Endodermal cell (in vitro differentiated cells): ENCODE measurements around the gene MYO16. TPM values are rescaled to one million over a fixed set of nuclear protein-coding genes. Genes with fewer than 3 reads are reported as not detected.

Experiments
- DNase-seq: peaks from one replicate; pipeline ENCODE4 v3.0.0-alpha.2; 2017
- H3K27ac ChIP-seq: 2 replicates; pipeline ENCODE4 v1.5.1; 2013; ENCODE audit warnings: mild to moderate bottlenecking, low read depth, low read length, moderate library complexity
- H3K27me3 ChIP-seq: 2 replicates; pipeline ENCODE4 v1.6.1; 2013; ENCODE audit warnings: mild to moderate bottlenecking, low read length, moderate library complexity; ENCODE audit not compliant: insufficient read depth, control insufficient read depth, poor library complexity, severe bottlenecking
- H3K36me3 ChIP-seq: 2 replicates; pipeline ENCODE4 v1.7.0; 2013; ENCODE audit warnings: mild to moderate bottlenecking, low read length, moderate library complexity; ENCODE audit not compliant: control insufficient read depth, insufficient read depth
- H3K4me1 ChIP-seq: one replicate; pipeline ENCODE4 v1.7.0; 2013; ENCODE audit warnings: low read length; ENCODE audit not compliant: control insufficient read depth, insufficient read depth
- H3K4me3 ChIP-seq: 2 replicates; pipeline ENCODE4 v1.5.1; 2013; ENCODE audit warnings: mild to moderate bottlenecking, low read length, moderate library complexity
- H3K9ac ChIP-seq: 2 replicates; pipeline ENCODE4 v1.6.1; 2013; ENCODE audit warnings: mild to moderate bottlenecking, low read length, moderate library complexity; ENCODE audit not compliant: poor library complexity, severe bottlenecking; ENCODE audit errors: extremely low read depth
- H3K9me3 ChIP-seq: 2 replicates; pipeline ENCODE4 v1.6.1; 2013; ENCODE audit warnings: mild to moderate bottlenecking, low read length, moderate library complexity; ENCODE audit not compliant: control insufficient read depth
- H3K27ac Mint-ChIP-seq: 2 replicates; pipeline ENCODE4 v1.8.0; 2020; ENCODE audit warnings: mixed read lengths
- H3K27me3 Mint-ChIP-seq: 2 replicates; pipeline ENCODE4 v1.8.0; 2021; ENCODE audit warnings: mild to moderate bottlenecking, mixed read lengths; ENCODE audit not compliant: insufficient read depth
- H3K36me3 Mint-ChIP-seq: 2 replicates; pipeline ENCODE4 v1.8.0; 2020; ENCODE audit warnings: low read depth, mixed read lengths
- H3K4me1 Mint-ChIP-seq: 2 replicates; pipeline ENCODE4 v1.8.0; 2020; ENCODE audit warnings: mixed read lengths
- H3K4me3 Mint-ChIP-seq: 2 replicates; pipeline ENCODE4 v1.8.0; 2020; ENCODE audit warnings: mild to moderate bottlenecking, moderate library complexity, mixed read lengths
- H3K9me3 Mint-ChIP-seq: 2 replicates; pipeline ENCODE4 v1.8.0; 2020; ENCODE audit warnings: mild to moderate bottlenecking, mixed read lengths
- WGBS, 2 experiments: methylation state at CpG; one replicate each; pipeline versions ENCODE4 v1.1.5 to v1.1.7; 2013; ENCODE audit warnings: missing lambda C conversion rate in 2 of 2, mixed read lengths in 1 of 2; ENCODE audit not compliant: insufficient coverage in 1 of 2, insufficient read length in 1 of 2; 5-methylcytosine and 5-hydroxymethylcytosine counted together
- total RNA-seq, 2 donors: library from RNA; stranded (reverse); fragmentation: NEBNext Ultra II Directional in 1 of 2; extraction: Animal tissue kit (Norgen Biotek cat#: 25700) in 1 of 2; gene quantifications; 2 replicates in 1 of 2; 3 replicates in 1 of 2; pipeline ENCODE4 v1.2.1, GENCODE V29; 2021
- TF ChIP-seq, protein P1 (sequence below): fragments of 200-600 bp; sonication (generic); conservative IDR thresholded peaks from 2 replicates; pipeline ENCODE4 v1.5.0; 2021; ENCODE audit warnings: antibody characterized with exemption, mild to moderate bottlenecking

The MYO16 gene
- total RNA-seq, 2 donors from 2014 or later = 0.70 to 1.2 TPM

DNA sequence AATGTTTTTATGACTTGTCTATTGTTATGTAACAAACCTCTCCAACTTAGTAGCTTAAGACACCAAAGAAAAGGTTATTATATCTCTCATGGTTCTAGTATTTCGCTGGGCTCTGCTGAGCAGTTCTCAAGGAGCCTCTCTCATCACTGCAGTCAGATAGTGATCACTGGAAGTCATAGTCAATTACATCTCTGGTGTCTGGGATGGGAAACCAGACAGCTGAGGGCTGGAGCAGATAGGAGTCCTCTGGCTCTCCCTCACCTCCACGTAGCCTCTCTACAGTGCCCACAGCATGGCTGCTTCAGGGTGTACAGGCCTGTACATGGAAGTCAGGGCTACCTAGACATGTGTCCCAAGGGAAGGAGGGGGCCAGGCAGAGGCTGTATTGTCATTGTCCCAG, 507.5 kb downstream of the MYO16 start:
- TF ChIP-seq, protein P1, sequence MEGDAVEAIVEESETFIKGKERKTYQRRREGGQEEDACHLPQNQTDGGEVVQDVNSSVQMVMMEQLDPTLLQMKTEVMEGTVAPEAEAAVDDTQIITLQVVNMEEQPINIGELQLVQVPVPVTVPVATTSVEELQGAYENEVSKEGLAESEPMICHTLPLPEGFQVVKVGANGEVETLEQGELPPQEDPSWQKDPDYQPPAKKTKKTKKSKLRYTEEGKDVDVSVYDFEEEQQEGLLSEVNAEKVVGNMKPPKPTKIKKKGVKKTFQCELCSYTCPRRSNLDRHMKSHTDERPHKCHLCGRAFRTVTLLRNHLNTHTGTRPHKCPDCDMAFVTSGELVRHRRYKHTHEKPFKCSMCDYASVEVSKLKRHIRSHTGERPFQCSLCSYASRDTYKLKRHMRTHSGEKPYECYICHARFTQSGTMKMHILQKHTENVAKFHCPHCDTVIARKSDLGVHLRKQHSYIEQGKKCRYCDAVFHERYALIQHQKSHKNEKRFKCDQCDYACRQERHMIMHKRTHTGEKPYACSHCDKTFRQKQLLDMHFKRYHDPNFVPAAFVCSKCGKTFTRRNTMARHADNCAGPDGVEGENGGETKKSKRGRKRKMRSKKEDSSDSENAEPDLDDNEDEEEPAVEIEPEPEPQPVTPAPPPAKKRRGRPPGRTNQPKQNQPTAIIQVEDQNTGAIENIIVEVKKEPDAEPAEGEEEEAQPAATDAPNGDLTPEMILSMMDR = no peak
- peaks cover 3% of the 10 kb centered on the region for H3K27me3 Mint-ChIP-seq
- H3K27ac ChIP-seq = no peak overlapping the region
- no peak overlapping the region for H3K4me3 Mint-ChIP-seq
- H3K9ac ChIP-seq = no peak overlapping the region
- peaks cover 2% of the 10 kb centered on the region for H3K4me1 Mint-ChIP-seq
- no peaks in the 10 kb centered on the region for H3K36me3 ChIP-seq
- no peak for DNase-seq
- peaks cover 23% of the 10 kb centered on the region for H3K9me3 Mint-ChIP-seq
- no peak overlapping the region for H3K27ac Mint-ChIP-seq
- H3K4me3 ChIP-seq = no peak overlapping the region
- H3K9me3 ChIP-seq = peaks cover 11% of the 10 kb centered on the region
- WGBS, 2 experiments = 88 to 95% methylated on average over 1 to 2 of the region's 2 CpGs
- H3K4me1 ChIP-seq = peaks cover under 1% of the 10 kb centered on the region
- no peaks in the 10 kb centered on the region for H3K27me3 ChIP-seq
- peaks cover 8% of the 10 kb centered on the region for H3K36me3 Mint-ChIP-seq

DNA sequence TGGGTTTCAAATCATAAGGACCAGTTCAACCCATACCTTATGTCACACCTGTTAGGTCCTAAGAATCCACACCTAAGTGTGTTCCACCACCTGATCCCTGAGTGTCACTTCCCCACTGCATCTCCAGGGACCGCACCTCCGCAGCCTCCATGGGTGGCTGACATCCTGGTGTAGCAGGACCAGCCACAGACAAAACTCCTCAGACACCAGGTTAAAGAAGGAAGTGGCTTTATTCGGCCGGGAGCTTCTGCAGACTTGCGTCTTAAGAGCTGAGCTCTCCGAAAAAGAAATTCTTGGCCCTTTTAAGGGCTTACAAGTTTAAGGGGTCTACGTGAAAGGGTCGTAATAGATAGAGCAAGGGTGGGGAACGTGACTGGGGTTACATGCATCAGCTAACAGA, 509.9 kb downstream of the MYO16 start:
- no peaks in the 10 kb centered on the region for H3K36me3 ChIP-seq
- Mint-ChIP-seq H3K9me3 (peaks cover 28% of the 10 kb centered on the region), H3K36me3 (peaks cover 8% of the 10 kb centered on the region), H3K4me1 (no peaks in the 10 kb centered on the region), H3K27ac (no peak overlapping the region), H3K4me3 (no peak overlapping the region), H3K27me3 (peaks cover 3% of the 10 kb centered on the region)
- no peak for DNase-seq
- TF ChIP-seq, protein P1 = no peak
- H3K27me3 ChIP-seq = no peaks in the 10 kb centered on the region
- no peak overlapping the region for H3K27ac ChIP-seq
- H3K4me3 ChIP-seq = no peak overlapping the region
- no peak overlapping the region for H3K9ac ChIP-seq
- H3K9me3 ChIP-seq = peaks cover 11% of the 10 kb centered on the region
- H3K4me1 ChIP-seq = no peaks in the 10 kb centered on the region
- WGBS, 2 experiments = 98 to 100% methylated on average over 6 to 9 of the region's 9 CpGs

DNA sequence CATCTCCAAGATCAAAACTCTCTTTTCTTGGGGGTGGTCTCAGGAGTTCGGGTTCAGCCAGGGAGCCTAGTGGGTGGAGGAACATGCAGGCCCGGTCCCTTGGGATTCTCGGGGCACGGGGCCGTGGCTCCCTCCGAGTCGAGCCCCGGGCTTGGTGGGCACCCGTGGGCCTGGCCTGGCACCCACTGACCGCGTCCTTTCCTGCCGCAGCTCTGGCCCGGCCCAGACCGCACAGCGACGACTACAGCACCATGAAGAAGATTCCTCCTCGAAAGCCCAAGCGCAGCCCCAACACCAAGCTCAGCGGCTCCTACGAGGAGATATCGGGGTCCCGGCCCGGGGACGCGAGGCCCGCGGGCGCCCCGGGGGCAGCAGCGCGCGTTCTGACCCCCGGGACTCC, 510.6 kb downstream of the MYO16 start:
- H3K4me1 ChIP-seq = no peaks in the 10 kb centered on the region
- no peaks in the 10 kb centered on the region for H3K27me3 ChIP-seq
- Mint-ChIP-seq H3K27ac (no peak overlapping the region), H3K27me3 (no peaks in the 10 kb centered on the region), H3K4me1 (no peaks in the 10 kb centered on the region), H3K9me3 (peaks cover 28% of the 10 kb centered on the region), H3K4me3 (no peak overlapping the region), H3K36me3 (peaks cover 8% of the 10 kb centered on the region)
- H3K9me3 ChIP-seq = peaks cover 11% of the 10 kb centered on the region
- no peak overlapping the region for H3K4me3 ChIP-seq
- no peaks in the 10 kb centered on the region for H3K36me3 ChIP-seq
- H3K27ac ChIP-seq = no peak overlapping the region
- TF ChIP-seq, protein P1 = no peak
- WGBS, 2 experiments = 96 to 97% methylated on average over 18 to 33 of the region's 33 CpGs
- H3K9ac ChIP-seq = no peak overlapping the region
- DNase-seq = no peak
